K562 (cell line): ENCODE data around the gene DSTYK. TPM values are rescaled to one million over a fixed set of nuclear protein-coding genes. Genes with fewer than 3 reads are reported as not detected.
A peak's percentile ranks its signal among the peaks of the same experiment; 100 is the strongest.

Experiments
- BHLHE40 ChIP-seq: IDR thresholded peaks from 2 replicates; pipeline ENCODE4 v1.6.1; 2011; ENCODE audit warnings: low read length, improper control_type of control experiment
- DACH1 ChIP-seq: fragments of 450-650 bp; IDR thresholded peaks from 2 replicates; pipeline ENCODE4 v1.6.1; 2018; ENCODE audit not compliant: partially characterized antibody
- DLX4 ChIP-seq: fragments of 250-450 bp; sonication (Bioruptor Pico); IDR thresholded peaks from 2 replicates; pipeline ENCODE4 v1.6.1; 2021; ENCODE audit warnings: mild to moderate bottlenecking
- E2F4 ChIP-seq: sonication (generic); formaldehyde crosslinking; IDR thresholded peaks from 2 replicates; pipeline ENCODE4 v1.8.0; 2022; ENCODE audit warnings: mild to moderate bottlenecking, low read depth, missing genetic modification reagents
- LCOR ChIP-seq: sonication (generic); formaldehyde crosslinking; IDR thresholded peaks from 2 replicates; pipeline ENCODE4 v1.8.0; 2022; ENCODE audit warnings: mild to moderate bottlenecking, missing genetic modification reagents
- MECOM ChIP-seq: fragments of 250-450 bp; sonication (Bioruptor Pico); IDR thresholded peaks from 2 replicates; pipeline ENCODE4 v1.8.0; 2022; ENCODE audit warnings: inconsistent platforms
- NR2F6 ChIP-seq: fragments of 450-650 bp; formaldehyde crosslinking; IDR thresholded peaks from 2 replicates; pipeline ENCODE4 v1.4.0; 2020; ENCODE audit warnings: mild to moderate bottlenecking
- SMARCA4 ChIP-seq: fragments of 450-650 bp; IDR thresholded peaks from 2 replicates; pipeline ENCODE4 v1.6.1; 2016
- SP1 ChIP-seq: sonication (generic); formaldehyde crosslinking; IDR thresholded peaks from 2 replicates; pipeline ENCODE4 v1.8.1; 2022; ENCODE audit warnings: mild to moderate bottlenecking, missing genetic modification reagents
- STAT5B ChIP-seq: fragments of 250-450 bp; sonication (Bioruptor Pico); IDR thresholded peaks from 2 replicates; pipeline ENCODE4 v1.8.0; 2021; ENCODE audit warnings: mild to moderate bottlenecking, inconsistent platforms
- TAF1 ChIP-seq: IDR thresholded peaks from 2 replicates; pipeline ENCODE4 v1.6.1; 2011; ENCODE audit warnings: mild to moderate bottlenecking, low read length, moderate library complexity; ENCODE audit not compliant: insufficient read depth, control insufficient read depth, severe bottlenecking; ENCODE audit errors: extremely low read depth
- THRB ChIP-seq: fragments of 450-650 bp; formaldehyde crosslinking; conservative IDR thresholded peaks from 2 replicates; pipeline ENCODE4 v1.4.0; 2022; ENCODE audit warnings: mild to moderate bottlenecking, missing genetic modification characterization
- ZNF23 ChIP-seq: fragments of 250-450 bp; sonication (Bioruptor Pico); IDR thresholded peaks from 2 replicates; pipeline ENCODE4 v1.4.0; 2020; ENCODE audit warnings: mild to moderate bottlenecking
- ZNF512 ChIP-seq: IDR thresholded peaks from 2 replicates; pipeline ENCODE4 v1.6.1; 2016; ENCODE audit warnings: missing genetic modification characterization, missing compliant biosample characterization
- ZNF561 ChIP-seq: fragments of 450-650 bp; formaldehyde crosslinking; conservative IDR thresholded peaks from 2 replicates; pipeline ENCODE4 v1.4.0; 2020; ENCODE audit warnings: mild to moderate bottlenecking, moderate library complexity
- ZNF592 ChIP-seq: fragments of 450-650 bp; IDR thresholded peaks from 2 replicates; pipeline ENCODE4 v1.6.1; 2017; ENCODE audit warnings: antibody characterized with exemption, mild to moderate bottlenecking
- polyA plus RNA-seq, 8 experiments: library from polyadenylated mRNA; depleted of rRNA in 4 of 8; stranded (reverse) in 5 of 8; unstranded in 3 of 8; fragments of >200 nt; fragmentation: Nextera tagmentation in 2 of 8; fragmentation: Illumina TruSeq in 1 of 8; extraction: Ambion mirVana in 2 of 8; extraction: Trizol in 1 of 8; gene quantifications; 2 replicates each; pipeline versions ENCODE4 v1.2.1 to v1.2.3, GENCODE V29; 2011 to 2014; ENCODE audit warnings: inconsistent platforms in 1 of 8, missing spikeins in 1 of 8
- total RNA-seq, 7 experiments: library from RNA; depleted of rRNA in 6 of 7; stranded (reverse); fragments of >200 nt in 6 of 7; fragmentation: Illumina TruSeq in 2 of 7; extraction: Trizol in 2 of 7; gene quantifications; 2 replicates each; pipeline versions ENCODE4 v1.2.1 to v1.2.3, GENCODE V29; 2011 to 2021; ENCODE audit warnings: low replicate concordance in 1 of 7
- TF ChIP-seq, protein P1 (sequence below): sonication (generic); formaldehyde crosslinking; IDR thresholded peaks from 2 replicates; pipeline ENCODE4 v1.8.0; 2023; ENCODE audit warnings: mild to moderate bottlenecking, missing genetic modification reagents

The DSTYK gene
- total and polyA plus RNA-seq, 9 of the 15 experiments (the other 6 are each of a cell fraction or from before 2014, with no cell fraction given), result 4.2 to 7.1 (median 6.2) TPM

DNA sequence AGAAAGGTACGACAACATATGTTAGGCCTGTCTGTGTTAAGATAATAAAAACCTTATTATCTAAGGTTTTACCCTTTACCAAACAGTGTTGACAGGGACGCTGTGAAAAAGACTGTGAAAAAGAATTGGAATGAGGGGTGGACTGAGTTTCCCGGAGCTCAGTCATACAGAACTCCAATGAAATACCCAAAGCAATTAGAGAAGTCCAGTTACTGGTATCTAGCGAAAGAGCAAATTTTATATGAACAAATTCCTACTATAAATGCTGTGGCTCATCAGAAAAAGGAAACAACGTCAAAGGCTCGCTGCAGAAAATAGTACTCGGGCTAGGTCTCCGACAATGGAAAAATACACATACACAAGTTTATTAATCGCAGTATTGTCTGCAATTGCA lies 89.0 kb downstream of the DSTYK start (continued):
- no peak for TF ChIP-seq NR2F6 (CRISPR knock-in tag)
- TF ChIP-seq THRB (CRISPR knock-in tag), result no peak
- TF ChIP-seq STAT5B (CRISPR knock-in tag), result no peak
- no peak for TF ChIP-seq DACH1
- no peak for TF ChIP-seq ZNF512
- no peak; the same call in 1 of the 2 replicates for TF ChIP-seq ZNF592
- no peak for TF ChIP-seq E2F4 (CRISPR knock-in tag)
- TF ChIP-seq LCOR (CRISPR knock-in tag), result no peak
- TF ChIP-seq, protein P1, sequence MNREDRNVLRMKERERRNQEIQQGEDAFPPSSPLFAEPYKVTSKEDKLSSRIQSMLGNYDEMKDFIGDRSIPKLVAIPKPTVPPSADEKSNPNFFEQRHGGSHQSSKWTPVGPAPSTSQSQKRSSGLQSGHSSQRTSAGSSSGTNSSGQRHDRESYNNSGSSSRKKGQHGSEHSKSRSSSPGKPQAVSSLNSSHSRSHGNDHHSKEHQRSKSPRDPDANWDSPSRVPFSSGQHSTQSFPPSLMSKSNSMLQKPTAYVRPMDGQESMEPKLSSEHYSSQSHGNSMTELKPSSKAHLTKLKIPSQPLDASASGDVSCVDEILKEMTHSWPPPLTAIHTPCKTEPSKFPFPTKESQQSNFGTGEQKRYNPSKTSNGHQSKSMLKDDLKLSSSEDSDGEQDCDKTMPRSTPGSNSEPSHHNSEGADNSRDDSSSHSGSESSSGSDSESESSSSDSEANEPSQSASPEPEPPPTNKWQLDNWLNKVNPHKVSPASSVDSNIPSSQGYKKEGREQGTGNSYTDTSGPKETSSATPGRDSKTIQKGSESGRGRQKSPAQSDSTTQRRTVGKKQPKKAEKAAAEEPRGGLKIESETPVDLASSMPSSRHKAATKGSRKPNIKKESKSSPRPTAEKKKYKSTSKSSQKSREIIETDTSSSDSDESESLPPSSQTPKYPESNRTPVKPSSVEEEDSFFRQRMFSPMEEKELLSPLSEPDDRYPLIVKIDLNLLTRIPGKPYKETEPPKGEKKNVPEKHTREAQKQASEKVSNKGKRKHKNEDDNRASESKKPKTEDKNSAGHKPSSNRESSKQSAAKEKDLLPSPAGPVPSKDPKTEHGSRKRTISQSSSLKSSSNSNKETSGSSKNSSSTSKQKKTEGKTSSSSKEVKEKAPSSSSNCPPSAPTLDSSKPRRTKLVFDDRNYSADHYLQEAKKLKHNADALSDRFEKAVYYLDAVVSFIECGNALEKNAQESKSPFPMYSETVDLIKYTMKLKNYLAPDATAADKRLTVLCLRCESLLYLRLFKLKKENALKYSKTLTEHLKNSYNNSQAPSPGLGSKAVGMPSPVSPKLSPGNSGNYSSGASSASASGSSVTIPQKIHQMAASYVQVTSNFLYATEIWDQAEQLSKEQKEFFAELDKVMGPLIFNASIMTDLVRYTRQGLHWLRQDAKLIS (CRISPR knock-in tag), result no peak
- TF ChIP-seq BHLHE40, result no peak
- TF ChIP-seq SP1 (CRISPR knock-in tag), result no peak
- TF ChIP-seq MECOM (CRISPR knock-in tag), result no peak
- peak; percentile 5; the same call in 1 of the 2 replicates for TF ChIP-seq SMARCA4
- TF ChIP-seq ZNF561, result no peak
- no peak for TF ChIP-seq DLX4 (CRISPR knock-in tag)
- TF ChIP-seq ZNF23 (CRISPR knock-in tag), result no peak
- no peak for TF ChIP-seq TAF1
